CD14-positive monocyte (primary cell): ENCODE data around the gene PTP4A1. TPM values are rescaled to one million over a fixed set of nuclear protein-coding genes. Genes with fewer than 3 reads are reported as not detected.

Experiments
- DNase-seq, 3 donors: peaks; one replicate each; pipeline ENCODE4 v3.0.0-alpha.2; 2011 to 2022
- H2AFZ ChIP-seq: 2 replicates; pipeline ENCODE4 v1.6.0; 2012; ENCODE audit warnings: mild to moderate bottlenecking, low read depth, low read length, inconsistent platforms; ENCODE audit not compliant: insufficient read depth, poor library complexity, severe bottlenecking
- H3K27ac ChIP-seq, 2 donors: 1 replicate in 1 of 2; 2 replicates in 1 of 2; pipeline ENCODE4 v1.5.1; 2012 to 2013; ENCODE audit warnings: low read length in 2 of 2, control low read depth in 1 of 2, inconsistent platforms in 1 of 2, low read depth in 1 of 2, mild to moderate bottlenecking in 1 of 2
- H3K27me3 ChIP-seq, 2 donors: one replicate each; pipeline versions ENCODE4 v1.6.0 to v1.6.1; 2011 to 2013; ENCODE audit warnings: low read length in 2 of 2; ENCODE audit not compliant: control insufficient read depth in 2 of 2, insufficient read depth in 2 of 2
- H3K36me3 ChIP-seq, 2 donors: replicated peaks in 1 of 2; 1 replicate in 1 of 2; 2 replicates in 1 of 2; pipeline versions ENCODE4 v1.5.1 to v1.6.1; 2012 to 2013; ENCODE audit warnings: low read length in 2 of 2, control low read depth in 1 of 2, inconsistent platforms in 1 of 2, mild to moderate bottlenecking in 1 of 2; ENCODE audit not compliant: insufficient read depth in 2 of 2, control insufficient read depth in 1 of 2
- H3K4me1 ChIP-seq, 2 donors: 1 replicate in 1 of 2; 2 replicates in 1 of 2; pipeline versions ENCODE4 v1.5.1 to v1.6.1; 2012 to 2013; ENCODE audit warnings: low read length in 2 of 2, control low read depth in 1 of 2, inconsistent platforms in 1 of 2, mild to moderate bottlenecking in 1 of 2, moderate library complexity in 1 of 2; ENCODE audit not compliant: insufficient read depth in 2 of 2, control insufficient read depth in 1 of 2
- H3K4me2 ChIP-seq: replicated peaks from 2 replicates; pipeline ENCODE3; 2012; ENCODE audit warnings: low read length, moderate library complexity, mild to moderate bottlenecking; ENCODE audit not compliant: poor library complexity, severe bottlenecking; ENCODE audit errors: extremely low read depth
- H3K4me3 ChIP-seq, 3 experiments: fragments of 200-600 bp in 1 of 3; sonication (generic) in 1 of 3; replicated peaks in 1 of 3; 1 replicate in 2 of 3; 2 replicates in 1 of 3; pipeline ENCODE4 v1.5.1; 2011 to 2013; ENCODE audit warnings: low read length in 3 of 3, mild to moderate bottlenecking in 3 of 3, control low read depth in 2 of 3, low read depth in 2 of 3, inconsistent platforms in 1 of 3, moderate library complexity in 1 of 3
- H3K79me2 ChIP-seq: 2 replicates; pipeline ENCODE4 v1.6.0; 2012; ENCODE audit warnings: mild to moderate bottlenecking, control low read depth, inconsistent platforms, low read length, moderate library complexity; ENCODE audit not compliant: insufficient read depth
- H3K9ac ChIP-seq: 2 replicates; pipeline ENCODE4 v1.6.0; 2017; ENCODE audit warnings: low read length, mild to moderate bottlenecking; ENCODE audit not compliant: insufficient read depth, poor library complexity, severe bottlenecking
- H3K9me3 ChIP-seq, 2 donors: replicated peaks in 1 of 2; 1 replicate in 1 of 2; 2 replicates in 1 of 2; pipeline versions ENCODE4 v1.5.1 to v1.6.1; 2012 to 2013; ENCODE audit warnings: low read length in 2 of 2, control low read depth in 1 of 2; ENCODE audit not compliant: control insufficient read depth in 1 of 2, insufficient read depth in 1 of 2
- H4K20me1 ChIP-seq: 2 replicates; pipeline ENCODE4 v1.6.0; 2012; ENCODE audit warnings: mild to moderate bottlenecking, low read length, control low read depth, moderate library complexity; ENCODE audit not compliant: insufficient read depth
- H3K27ac Mint-ChIP-seq, 7 donors: one replicate each; pipeline ENCODE4 v1.8.0; 2020; ENCODE audit warnings: mild to moderate bottlenecking in 7 of 7, mixed read lengths in 7 of 7, moderate library complexity in 6 of 7, inconsistent platforms in 2 of 7
- H3K27me3 Mint-ChIP-seq, 3 donors: one replicate each; pipeline ENCODE4 v1.8.0; 2021 to 2022; ENCODE audit warnings: low read depth in 3 of 3, mild to moderate bottlenecking in 3 of 3, mixed read lengths in 3 of 3, moderate library complexity in 3 of 3, inconsistent platforms in 1 of 3
- H3K36me3 Mint-ChIP-seq, 2 donors: one replicate each; pipeline ENCODE4 v1.8.0; 2020; ENCODE audit warnings: mixed read lengths in 2 of 2, inconsistent platforms in 1 of 2, mild to moderate bottlenecking in 1 of 2
- H3K4me1 Mint-ChIP-seq: one replicate; pipeline ENCODE4 v1.8.0; 2020; ENCODE audit warnings: mild to moderate bottlenecking, mixed read lengths
- H3K4me3 Mint-ChIP-seq, 2 donors: one replicate each; pipeline ENCODE4 v1.8.0; 2020; ENCODE audit warnings: mild to moderate bottlenecking in 2 of 2, mixed read lengths in 2 of 2, moderate library complexity in 1 of 2
- H3K9me3 Mint-ChIP-seq, 7 donors: one replicate each; pipeline ENCODE4 v1.8.0; 2020 to 2022; ENCODE audit warnings: mixed read lengths in 7 of 7, mild to moderate bottlenecking in 6 of 7, moderate library complexity in 6 of 7, inconsistent platforms in 2 of 7
- CTCF ChIP-seq: fragments of 200-600 bp; IDR thresholded peaks from one replicate; pipeline ENCODE4 v1.8.0; 2022; ENCODE audit warnings: antibody characterized with exemption, mild to moderate bottlenecking
- WGBS: methylation state at CpG from one replicate; pipeline ENCODE4 v1.1.5; 2013; ENCODE audit warnings: missing lambda C conversion rate; ENCODE audit not compliant: insufficient coverage; 5-methylcytosine and 5-hydroxymethylcytosine counted together
- intact Hi-C, 2 donors: fragments of 100-400 bp; cut with micrococcal nuclease; formaldehyde crosslinking; loops; one replicate each; pipeline versions ENCODE4 v1.15.0 to v1.15.1; 2023
- polyA plus RNA-seq, 3 donors: library from polyadenylated mRNA; depleted of rRNA in 1 of 3; unstranded in 2 of 3; stranded (reverse) in 1 of 3; fragments of 300-500 nt in 2 of 3; fragments of >200 nt in 1 of 3; fragmentation: Illumina TruSeq in 2 of 3; gene quantifications; 1 replicate in 2 of 3; 2 replicates in 1 of 3; pipeline ENCODE4 v1.2.3, GENCODE V29; 2012 to 2021

Gene PTP4A1
- polyA plus RNA-seq, 3 donors, result 73.4 to 106 (median 96.1) TPM

GRCh38 chr6:63526931-63527330 lies 45.3 kb upstream of the PTP4A1 start:
- Histone ChIP-seq H3K9ac (no peak overlapping the region), H3K79me2 (no peaks in the 10 kb centered on the region), H3K4me2 (no peak overlapping the region), H3K9me3 (no peaks in the 10 kb centered on the region), H3K36me3 (no peaks in the 10 kb centered on the region), H2AFZ (no peak overlapping the region), H3K27ac (no peak overlapping the region), H3K27me3 (no peaks in the 10 kb centered on the region), H3K4me1 (no peaks in the 10 kb centered on the region), H3K4me3 (no peak overlapping the region), H4K20me1 (no peaks in the 10 kb centered on the region)
- peaks cover 0 to 4% (median 0%) of the 10 kb centered on the region in 7 donors for H3K9me3 Mint-ChIP-seq
- H3K36me3 Mint-ChIP-seq, result no peaks in the 10 kb centered on the region
- no peak overlapping the region for H3K27ac Mint-ChIP-seq
- no peaks in the 10 kb centered on the region for H3K4me1 Mint-ChIP-seq
- DNase-seq, result no peak
- H3K4me3 Mint-ChIP-seq, result no peak overlapping the region
- intact Hi-C loops, result no loop called here
- peaks cover 0 to 2% (median 0%) of the 10 kb centered on the region in 3 donors for H3K27me3 Mint-ChIP-seq
- TF ChIP-seq CTCF, result no peak

GRCh38 chr6:63527658-63528514 lies 44.4 kb upstream of the PTP4A1 start:
- H3K27me3 Mint-ChIP-seq, result peaks cover 0 to 2% (median 0%) of the 10 kb centered on the region in 3 donors
- H3K27ac Mint-ChIP-seq, result no peak overlapping the region
- H3K27me3 ChIP-seq, result no peaks in the 10 kb centered on the region
- H3K4me3 Mint-ChIP-seq, result no peak overlapping the region
- H3K79me2 ChIP-seq, result no peaks in the 10 kb centered on the region
- no peaks in the 10 kb centered on the region for H3K36me3 ChIP-seq
- no peak overlapping the region for H3K9ac ChIP-seq
- no peak for TF ChIP-seq CTCF
- H3K4me3 ChIP-seq, result no peak overlapping the region
- no peaks in the 10 kb centered on the region for H3K9me3 ChIP-seq
- no peak for DNase-seq
- intact Hi-C loops, result no loop called here
- H3K9me3 Mint-ChIP-seq, result peaks cover 0 to 4% (median 0%) of the 10 kb centered on the region in 7 donors
- no peak overlapping the region for H3K27ac ChIP-seq
- WGBS, result 100% methylated on average over 2 of the region's 6 CpGs
- H3K4me1 Mint-ChIP-seq, result no peaks in the 10 kb centered on the region
- no peak overlapping the region for H3K4me2 ChIP-seq
- H3K4me1 ChIP-seq, result no peaks in the 10 kb centered on the region
- no peak overlapping the region for H2AFZ ChIP-seq
- H4K20me1 ChIP-seq, result no peaks in the 10 kb centered on the region
- no peaks in the 10 kb centered on the region for H3K36me3 Mint-ChIP-seq
